Measurements from ENCODE around the gene IL10RA.
"Not testable (repeated sequence)": the region's sequence is repeated elsewhere in the genome, so short reads cannot be mapped to it uniquely, and the experiment has no call there.

IL10RA gene

GRCh38 chr11:118007563-118008270, 21.5 kb downstream of the IL10RA start:
- not testable (repeated sequence) for DNase-seq (ENCODE audit: low spot score)

- DNase-seq (ENCODE audit: low spot score), result no peak
These were observed 22.2 kb downstream of the IL10RA start for GRCh38 chr11:118008271-118008911.

GRCh38 chr11:118009864-118010737, 23.9 kb downstream of the IL10RA start:
- DNase-seq (ENCODE audit: low spot score), result no peak

GRCh38 chr11:118010738-118011461, 24.7 kb downstream of the IL10RA start:
- no peak for DNase-seq (ENCODE audit: low spot score)

GRCh38 chr11:118012083-118012669, 26.0 kb downstream of the IL10RA start:
- DNase-seq (ENCODE audit: low spot score), result no peak

GRCh38 chr11:118014022-118014421, 27.8 kb downstream of the IL10RA start:
- no peak for DNase-seq (ENCODE audit: low spot score)

- DNase-seq (ENCODE audit: low spot score), result no peak
These were observed 29.2 kb downstream of the IL10RA start for GRCh38 chr11:118015385-118015841.

- DNase-seq (ENCODE audit: low spot score), result no peak
These were observed 29.9 kb downstream of the IL10RA start for GRCh38 chr11:118016104-118016503.

- DNase-seq (ENCODE audit: low spot score), result no peak
These were observed 30.9 kb downstream of the IL10RA start for GRCh38 chr11:118017111-118017510.

GRCh38 chr11:118017631-118018315, 31.6 kb downstream of the IL10RA start:
- no peak for DNase-seq (ENCODE audit: low spot score)

- DNase-seq (ENCODE audit: low spot score), result no peak
These were observed 32.2 kb downstream of the IL10RA start for GRCh38 chr11:118018401-118018800.

- DNase-seq (ENCODE audit: low spot score), result no peak
These were observed 35.0 kb downstream of the IL10RA start for GRCh38 chr11:118021146-118021545.

- no peak for DNase-seq (ENCODE audit: low spot score)
These were observed 41.5 kb downstream of the IL10RA start for GRCh38 chr11:118027694-118028093.

- no peak for DNase-seq (ENCODE audit: low spot score)
These were observed 42.4 kb downstream of the IL10RA start for GRCh38 chr11:118028626-118029025.

- DNase-seq (ENCODE audit: low spot score), result no peak
These were observed 47.2 kb downstream of the IL10RA start for GRCh38 chr11:118033443-118033842.

GRCh38 chr11:118042141-118042540, 55.9 kb downstream of the IL10RA start:
- DNase-seq (ENCODE audit: low spot score), result no peak

GRCh38 chr11:118042796-118043195, 56.6 kb downstream of the IL10RA start:
- no peak for DNase-seq (ENCODE audit: low spot score)

GRCh38 chr11:118045191-118045590, 59.0 kb downstream of the IL10RA start:
- no peak for DNase-seq (ENCODE audit: low spot score)

GRCh38 chr11:118046051-118046963, 60.1 kb downstream of the IL10RA start:
- no peak for DNase-seq (ENCODE audit: low spot score)
